Measurements from ENCODE around the gene SH3BP2. TPM values are rescaled to one million over a fixed set of nuclear protein-coding genes. Genes with fewer than 3 reads are reported as not detected.
"Not testable (repeated sequence)": the region's sequence is repeated elsewhere in the genome, so short reads cannot be mapped to it uniquely, and the experiment has no call there.

The SH3BP2 gene
- total RNA-seq, 2 experiments from 2014 or later: 77.0 to 80.3 TPM

- Mint-ChIP-seq H3K27me3 (no peaks in the 10 kb centered on the region), H3K4me3 (peak overlapping the region; percentile 79), H3K36me3 (ENCODE audit: low read depth) (peaks cover 21% of the 10 kb centered on the region), H3K9me3 (no peaks in the 10 kb centered on the region), H3K27ac (peak overlapping the region; percentile 72), H3K4me1 (peaks cover 34% of the 10 kb centered on the region)
- DNase-seq: no peak
- CTCF ChIA-PET: interaction anchor here (0.9 to 1.2 kb wide), 2 partner anchors 177 to 199 kb away, joined by 3 to 4 read pairs; no protein-coding TSS in a partner anchor
- POLR2A ChIA-PET: interaction anchor here (0.6 to 3.7 kb wide), 14 partner anchors 9 to 342 kb away, joined by 3 to 33 read pairs (median 4); partner anchors contain the start of genes GRK4, NOP14 and RNF4
These were observed 37.8 kb upstream of the SH3BP2 start for GRCh38 chr4:2754848-2755819.

GRCh38 chr4:2755821-2756690 is 36.8 kb upstream of the SH3BP2 start, which contains the start of gene TNIP2:
TSS of gene TNIP2 (minus strand) at chr4:2756336. CDS start at chr4:2756289, 47 bp downstream.
- peaks cover 32% of the 10 kb centered on the region for H3K4me1 Mint-ChIP-seq
- H3K27ac Mint-ChIP-seq: peak within 1 kb of the TSS; percentile 72
- H3K27me3 Mint-ChIP-seq: no peaks in the 10 kb centered on the region
- ChIA-PET CTCF (interaction anchor here (0.6 to 1.5 kb wide), 4 partner anchors 176 to 528 kb away, joined by 3 to 5 read pairs (median 4); no protein-coding TSS in a partner anchor), POLR2A (interaction anchor here (0.6 to 3.7 kb wide), 18 partner anchors 10 to 536 kb away, joined by 3 to 33 read pairs (median 4); partner anchors contain the start of genes GRK4, NOP14 and RNF4)
- peak; percentile 82 for DNase-seq
- H3K9me3 Mint-ChIP-seq: no peaks in the 10 kb centered on the region
- H3K4me3 Mint-ChIP-seq: peak within 1 kb of the TSS; percentile 79
- H3K36me3 Mint-ChIP-seq (ENCODE audit: low read depth): peaks cover 19% of the 10 kb centered on the region

GRCh38 chr4:2756691-2757350 is 36.1 kb upstream of the SH3BP2 start:
- Mint-ChIP-seq H3K36me3 (ENCODE audit: low read depth) (peaks cover 17% of the 10 kb centered on the region), H3K4me3 (peak overlapping the region; percentile 63), H3K27ac (peak overlapping the region; percentile 58), H3K4me1 (peaks cover 36% of the 10 kb centered on the region), H3K9me3 (no peaks in the 10 kb centered on the region), H3K27me3 (no peaks in the 10 kb centered on the region)
- DNase-seq: no peak
- ChIA-PET CTCF (interaction anchor here (0.6 to 1.5 kb wide), 2 partner anchors 199 to 203 kb away, joined by 3 to 5 read pairs; no protein-coding TSS in a partner anchor), POLR2A (interaction anchor here (1.2 to 3.7 kb wide), 9 partner anchors 11 to 537 kb away, joined by 3 to 33 read pairs (median 6); partner anchors contain the start of genes GRK4 and NOP14)

DNA sequence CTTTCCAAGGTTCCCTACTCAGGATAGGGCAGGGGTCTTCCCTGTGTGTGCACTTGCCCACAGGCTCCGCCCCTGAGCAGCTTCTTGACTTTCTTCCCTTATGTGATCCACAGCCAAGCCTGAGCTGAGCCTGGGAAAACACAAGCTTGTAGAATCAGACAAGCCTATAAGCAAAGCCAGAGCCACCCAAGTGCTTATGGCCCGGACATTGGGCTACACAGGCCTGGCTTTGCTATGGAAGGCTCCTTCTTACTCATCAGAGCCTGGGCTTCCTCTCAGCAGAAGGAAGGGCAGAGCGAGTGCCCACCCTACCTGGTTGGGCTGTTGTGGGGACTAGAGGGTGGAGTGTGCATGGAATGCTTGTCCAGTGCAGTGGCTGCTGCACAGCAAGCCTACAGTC is 35.5 kb upstream of the SH3BP2 start:
- no peak for DNase-seq
- CTCF ChIA-PET: interaction anchor here (1.5 kb wide), 1 partner anchor 198 kb away, joined by 3 read pairs; no protein-coding TSS in a partner anchor
- Mint-ChIP-seq H3K27ac (no peak overlapping the region), H3K4me1 (peaks cover 39% of the 10 kb centered on the region), H3K36me3 (ENCODE audit: low read depth) (peaks cover 15% of the 10 kb centered on the region), H3K4me3 (peak overlapping the region; percentile 53), H3K27me3 (no peaks in the 10 kb centered on the region), H3K9me3 (no peaks in the 10 kb centered on the region)
- POLR2A ChIA-PET: interaction anchor here (3.7 kb wide), 1 partner anchor 178 kb away, joined by 30 read pairs; no protein-coding TSS in a partner anchor

DNA sequence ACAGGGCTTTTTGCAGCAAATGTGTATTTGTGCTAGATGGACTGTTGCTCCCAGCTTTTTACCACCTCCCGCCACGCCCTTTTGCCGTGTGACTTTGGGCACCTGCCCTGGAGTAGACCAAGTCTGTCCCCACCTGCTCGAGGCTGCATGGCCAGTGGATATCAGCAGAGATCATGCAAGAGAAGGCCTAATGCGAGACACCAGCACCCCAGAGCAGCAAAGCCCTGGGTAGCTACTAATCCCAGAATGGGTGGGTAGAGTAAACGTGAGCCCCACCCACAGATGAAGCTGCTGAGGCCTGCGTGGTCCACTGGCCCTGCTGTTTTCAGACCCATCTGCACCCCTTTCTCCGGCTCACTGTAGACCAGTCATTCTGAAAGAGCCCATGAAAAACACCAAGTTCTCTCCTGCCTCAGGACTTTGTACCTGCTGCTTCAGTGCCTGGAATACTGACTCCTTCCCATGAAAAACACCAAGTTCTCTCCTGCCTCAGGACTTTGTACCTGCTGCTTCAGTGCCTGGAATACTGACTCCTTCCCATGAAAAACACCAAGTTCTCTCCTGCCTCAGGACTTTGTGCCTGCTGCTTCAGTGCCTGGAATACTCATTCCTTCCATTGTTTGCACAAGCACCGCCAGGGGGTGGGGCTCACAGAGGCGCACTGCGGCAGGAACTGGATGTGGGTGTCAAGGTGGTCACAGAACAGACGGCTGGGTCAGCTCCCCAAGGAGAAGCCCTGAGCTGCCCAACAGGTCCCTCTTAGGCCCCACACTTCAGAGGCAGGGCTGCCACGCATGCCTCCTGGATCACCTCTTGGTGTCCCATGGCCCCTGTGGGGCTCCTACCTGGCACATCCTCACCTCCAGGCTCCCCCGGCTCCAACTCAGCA is 31.6 kb upstream of the SH3BP2 start:
- Mint-ChIP-seq H3K4me1 (peaks cover 25% of the 10 kb centered on the region), H3K9me3 (no peaks in the 10 kb centered on the region), H3K4me3 (no peak overlapping the region), H3K36me3 (ENCODE audit: low read depth) (no peaks in the 10 kb centered on the region), H3K27me3 (no peaks in the 10 kb centered on the region), H3K27ac (no peak overlapping the region)
- POLR2A ChIA-PET: interaction anchor here (1.1 to 2.3 kb wide), 3 partner anchors 51 to 203 kb away, joined by 3 to 9 read pairs (median 6); partner anchors contain the start of gene GRK4
- CTCF ChIA-PET: interaction anchor here (1.2 to 3.8 kb wide), 5 partner anchors 9 to 193 kb away, joined by 3 to 22 read pairs (median 3); no protein-coding TSS in a partner anchor
- DNase-seq: peak; percentile 46

- no peak for DNase-seq
- no peak overlapping the region for H3K27ac Mint-ChIP-seq
- peaks cover 20% of the 10 kb centered on the region for H3K4me1 Mint-ChIP-seq
- no peaks in the 10 kb centered on the region for H3K9me3 Mint-ChIP-seq
- H3K4me3 Mint-ChIP-seq: no peak overlapping the region
- CTCF ChIA-PET: interaction anchor here (0.8 to 3.8 kb wide), 6 partner anchors 9 to 216 kb away, joined by 3 to 22 read pairs (median 4); no protein-coding TSS in a partner anchor
- POLR2A ChIA-PET: interaction anchor here (1.3 to 2.3 kb wide), 3 partner anchors 19 to 174 kb away, joined by 6 to 9 read pairs (median 7); no protein-coding TSS in a partner anchor
- no peaks in the 10 kb centered on the region for H3K36me3 Mint-ChIP-seq (ENCODE audit: low read depth)
- no peaks in the 10 kb centered on the region for H3K27me3 Mint-ChIP-seq
These were observed 30.8 kb upstream of the SH3BP2 start for GRCh38 chr4:2762048-2762447.

DNA sequence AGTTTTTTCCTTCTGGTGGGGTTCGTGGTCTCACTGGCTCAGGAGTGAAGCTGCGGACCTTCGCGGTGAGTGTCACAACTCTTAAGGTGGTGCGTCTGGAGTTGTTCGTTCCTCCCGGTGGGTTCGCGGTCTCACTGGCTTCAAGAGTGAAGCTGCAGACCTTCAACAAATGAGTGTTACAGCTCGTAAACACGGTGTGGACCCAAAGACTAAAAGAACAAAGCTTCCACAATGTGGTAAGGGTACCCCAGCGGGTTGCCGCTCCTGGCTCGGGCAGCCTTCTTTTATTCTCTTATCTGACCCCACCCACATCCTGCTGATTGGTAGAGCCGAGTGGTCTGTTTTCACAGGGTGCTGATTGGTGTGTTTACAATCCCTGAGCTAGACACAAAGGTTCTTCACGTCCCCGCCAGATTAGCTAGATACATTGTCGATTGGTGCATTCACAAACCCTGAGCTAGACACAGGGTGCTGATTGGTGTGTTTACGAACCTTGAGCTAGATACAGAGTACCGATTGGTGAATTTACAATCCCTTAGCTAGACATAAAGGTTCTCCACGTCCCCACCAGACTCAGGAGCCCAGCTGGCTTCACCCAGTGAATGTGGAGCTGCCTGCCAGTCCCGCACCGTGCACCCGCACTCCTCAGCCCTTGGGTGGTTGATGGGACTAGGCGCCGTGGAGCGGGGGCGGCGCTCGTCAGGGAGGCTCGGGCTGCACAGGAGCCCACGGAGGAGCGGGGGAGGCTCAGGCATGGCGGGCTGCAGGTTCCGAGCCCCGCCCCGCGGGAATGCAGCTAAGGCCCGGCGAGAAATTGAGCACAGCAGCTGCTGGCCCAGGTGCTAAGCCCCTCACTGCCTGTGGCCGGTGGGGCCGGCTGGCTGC is 30.2 kb upstream of the SH3BP2 start:
- POLR2A ChIA-PET: interaction anchor here (1.3 to 2.3 kb wide), 7 partner anchors 17 to 192 kb away, joined by 4 to 12 read pairs (median 7); no protein-coding TSS in a partner anchor

DNA sequence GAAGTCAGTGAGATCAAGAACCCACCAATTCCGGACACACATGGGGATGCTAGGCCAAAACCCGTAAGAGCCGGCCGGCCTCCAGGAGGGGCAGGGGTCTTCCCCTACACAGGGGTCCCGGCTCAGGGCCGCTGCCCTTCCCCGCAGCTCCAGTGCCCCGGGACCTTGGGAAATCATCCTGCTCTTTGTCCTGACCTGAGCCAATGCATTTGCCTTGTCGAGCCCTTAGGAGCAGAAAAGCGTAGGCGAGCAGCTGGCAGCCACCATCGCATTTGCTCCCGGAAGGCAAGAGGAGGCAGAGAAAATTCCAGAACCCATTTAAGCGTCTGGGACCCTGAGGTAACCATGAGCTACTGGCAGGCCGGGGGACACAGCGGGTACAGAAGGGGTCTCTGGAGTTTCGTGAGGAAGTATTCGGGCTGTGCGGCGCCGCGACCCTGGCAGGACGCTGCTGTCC is 29.3 kb upstream of the SH3BP2 start:
- Mint-ChIP-seq H3K27me3 (no peaks in the 10 kb centered on the region), H3K27ac (no peak overlapping the region), H3K36me3 (ENCODE audit: low read depth) (no peaks in the 10 kb centered on the region), H3K4me1 (peaks cover 16% of the 10 kb centered on the region), H3K9me3 (no peaks in the 10 kb centered on the region), H3K4me3 (peak overlapping the region; percentile 54)
- ChIA-PET CTCF (interaction anchor here (0.5 to 3.8 kb wide), 30 partner anchors 10 to 215 kb away, joined by 3 to 22 read pairs (median 4); partner anchors contain the start of genes GRK4 and NOP14), POLR2A (interaction anchor here (1.6 to 2.3 kb wide), 6 partner anchors 17 to 191 kb away, joined by 4 to 12 read pairs (median 8); no protein-coding TSS in a partner anchor)
- no peak for DNase-seq

More for the DNA sequence above, 30.2 kb upstream of the SH3BP2 start:
- not testable (repeated sequence) for H3K27me3 Mint-ChIP-seq; H3K4me3 Mint-ChIP-seq; H3K9me3 Mint-ChIP-seq; H3K27ac Mint-ChIP-seq; DNase-seq; H3K36me3 Mint-ChIP-seq (ENCODE audit: low read depth)
- peaks cover 16% of the 10 kb centered on the region for H3K4me1 Mint-ChIP-seq
- CTCF ChIA-PET: interaction anchor here (0.7 to 3.8 kb wide), 21 partner anchors 9 to 216 kb away, joined by 3 to 22 read pairs (median 4); partner anchors contain the start of genes GRK4 and NOP14

DNA sequence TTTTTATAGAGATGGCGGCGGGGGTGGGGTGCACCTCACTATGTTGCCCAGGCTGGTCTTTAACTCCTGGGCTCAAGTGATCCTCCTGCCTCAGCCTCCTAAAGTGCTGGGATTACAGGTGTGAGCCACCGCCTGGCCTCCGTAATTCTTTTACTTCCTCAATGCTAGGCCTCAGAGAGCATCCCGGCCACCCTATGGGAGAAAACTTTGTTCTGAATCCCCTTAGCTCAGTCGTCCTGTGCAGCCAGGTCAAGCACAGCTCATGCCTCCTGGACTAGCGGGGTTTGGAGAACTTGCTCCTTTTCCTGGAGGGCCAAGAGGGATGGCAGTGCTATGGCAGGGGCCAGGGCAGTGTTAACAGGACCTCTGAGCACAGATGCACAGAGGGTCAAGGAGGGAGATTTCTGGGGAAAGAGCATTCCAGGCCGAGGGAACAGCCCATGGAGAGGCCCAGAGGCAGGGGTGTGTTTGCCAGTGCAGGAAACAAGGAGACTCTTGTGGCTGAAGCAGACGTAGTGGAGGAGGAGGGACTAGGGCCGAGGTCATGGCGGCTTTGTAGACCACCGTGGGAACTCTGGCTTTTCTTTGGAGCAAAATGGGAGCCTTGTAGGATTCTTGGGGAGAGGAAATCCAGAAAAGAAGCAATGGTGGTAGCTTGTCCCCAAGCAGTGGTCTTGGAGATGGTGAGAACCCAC is 26.9 kb upstream of the SH3BP2 start:
- DNase-seq: no peak
- H3K4me1 Mint-ChIP-seq: peaks cover 26% of the 10 kb centered on the region
- H3K27ac Mint-ChIP-seq: no peak overlapping the region
- ChIA-PET POLR2A (interaction anchor here (1.0 to 1.6 kb wide), 2 partner anchors 47 to 170 kb away, joined by 3 to 4 read pairs; no protein-coding TSS in a partner anchor), CTCF (interaction anchor here (0.9 kb wide), 1 partner anchor 121 kb away, joined by 3 read pairs; no protein-coding TSS in a partner anchor)
- H3K9me3 Mint-ChIP-seq: no peaks in the 10 kb centered on the region
- H3K4me3 Mint-ChIP-seq: no peak overlapping the region
- H3K27me3 Mint-ChIP-seq: no peaks in the 10 kb centered on the region
- no peaks in the 10 kb centered on the region for H3K36me3 Mint-ChIP-seq (ENCODE audit: low read depth)

Measured in activated CD4-positive, alpha-beta memory T cell treated with anti-CD3 and anti-CD28 coated beads, Interleukin-2, amount 10 ng/mL, durations not matched to agents 7 days and 5 days (primary cell).